BJ (cell line): ENCODE results near the gene CLASP1. TPM values are rescaled to one million over a fixed set of nuclear protein-coding genes. Genes with fewer than 3 reads are reported as not detected.
"Not testable (repeated sequence)": the region's sequence is repeated elsewhere in the genome, so short reads cannot be mapped to it uniquely, and the experiment has no call there.

ENCODE experiments used
- CTCF ChIA-PET: fragments of 350-600 bp; formaldehyde crosslinking; extraction: SDS; loops from one replicate; lab custom pipeline; 2021; ENCODE audit warnings: antibody characterized with exemption, inconsistent platforms; lab: Yijun Ruan, JAX
- POLR2A ChIA-PET: fragments of 300-600 bp; sonication (Branson Sonifier 250); formaldehyde crosslinking; extraction: SDS; loops from one replicate; lab custom pipeline; 2021; ENCODE audit warnings: antibody characterized with exemption; lab: Charles Lee
- DNase-seq: peaks from one replicate; pipeline ENCODE4 v3.0.0-alpha.2; 2011; ENCODE audit warnings: low read depth
- H3K27me3 ChIP-seq: 2 replicates; pipeline ENCODE4 v1.6.0; 2011; ENCODE audit warnings: low read length; ENCODE audit not compliant: control insufficient read depth, insufficient read depth
- H3K36me3 ChIP-seq: 2 replicates; pipeline ENCODE4 v1.5.1; 2011; ENCODE audit warnings: low read length; ENCODE audit not compliant: control insufficient read depth, insufficient read depth
- H3K4me3 ChIP-seq: 2 replicates; pipeline ENCODE4 v1.5.1; 2011; ENCODE audit warnings: low read depth, mild to moderate bottlenecking, control low read depth, low read length
- CTCF ChIP-seq: IDR thresholded peaks from 2 replicates; pipeline ENCODE4 v1.5.1; 2011; ENCODE audit warnings: low read depth, mild to moderate bottlenecking, control low read depth, inconsistent platforms, low read length, moderate library complexity; ENCODE audit not compliant: insufficient read depth
- polyA plus RNA-seq: library from polyadenylated mRNA; depleted of rRNA; stranded (reverse); fragments of >200 nt; gene quantifications from 2 replicates; pipeline ENCODE4 v1.2.3, GENCODE V29; 2011

Gene CLASP1
- polyA plus RNA-seq, 1 experiment: 7.1 TPM

- POLR2A ChIA-PET: no interaction called here
- Histone ChIP-seq H3K27me3 (no peaks in the 10 kb centered on the region), H3K36me3 (no peaks in the 10 kb centered on the region), H3K4me3 (no peak overlapping the region)
- TF ChIP-seq CTCF: no peak
- DNase-seq: no peak
- CTCF ChIA-PET: interaction anchor here (0.7 kb wide), 1 partner anchor 16 kb away, joined by 3 read pairs; no protein-coding TSS in a partner anchor
These were observed 37.2 kb downstream of the CLASP1 start for GRCh38 chr2:121611730-121612705.

GRCh38 chr2:121611048-121611649, 38.1 kb downstream of the CLASP1 start:
- DNase-seq, H3K27me3 ChIP-seq, POLR2A ChIA-PET, H3K36me3 ChIP-seq, CTCF ChIA-PET, H3K4me3 ChIP-seq: not testable (repeated sequence)

GRCh38 chr2:121610487-121610874, 38.8 kb downstream of the CLASP1 start:
- H3K27me3 ChIP-seq, CTCF ChIA-PET, H3K36me3 ChIP-seq, DNase-seq, H3K4me3 ChIP-seq, POLR2A ChIA-PET: not testable (repeated sequence)

DNA sequence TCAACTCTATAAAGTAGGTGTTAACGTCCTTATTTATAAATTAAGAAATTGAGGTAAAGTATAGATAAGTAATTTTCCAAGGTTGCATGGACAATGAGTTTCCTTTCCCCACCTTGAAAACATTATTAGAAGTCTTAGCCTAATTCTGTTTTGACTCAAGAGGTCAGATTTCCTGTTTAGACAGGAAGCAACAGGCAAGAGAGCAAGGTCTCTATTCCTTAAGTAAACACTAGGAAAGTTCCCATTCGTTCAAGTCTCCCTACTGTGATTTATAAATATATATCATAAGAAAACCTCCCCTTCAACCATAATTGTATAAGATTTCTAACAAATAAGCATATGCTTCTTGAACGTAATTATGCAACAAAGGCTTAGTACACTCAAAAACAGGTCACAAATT, 40.3 kb downstream of the CLASP1 start:
- no peak for TF ChIP-seq CTCF
- peaks cover 4% of the 10 kb centered on the region for H3K36me3 ChIP-seq
- CTCF ChIA-PET: interaction anchor here (0.6 kb wide), 1 partner anchor 207 kb away, joined by 3 read pairs; no protein-coding TSS in a partner anchor
- no peak overlapping the region for H3K4me3 ChIP-seq
- POLR2A ChIA-PET: no interaction called here
- no peaks in the 10 kb centered on the region for H3K27me3 ChIP-seq
- DNase-seq: no peak

DNA sequence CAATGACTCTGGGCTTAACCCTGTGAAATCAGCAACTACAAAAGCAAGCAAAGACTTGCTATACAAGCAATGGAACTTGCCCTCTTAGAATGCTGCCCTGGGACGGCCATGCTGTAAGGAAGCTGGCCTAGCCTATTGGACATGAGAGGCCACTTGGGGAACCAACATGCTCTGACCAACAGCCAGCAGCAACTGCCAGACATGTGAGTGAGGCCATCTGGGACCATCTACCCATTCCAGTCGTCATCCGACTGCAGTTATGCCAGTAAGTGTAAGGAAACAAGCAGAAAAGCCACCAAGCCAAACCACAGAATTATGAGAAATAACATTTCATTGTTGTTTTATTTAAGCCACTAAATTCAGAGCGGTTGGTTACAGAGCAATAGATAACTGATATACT, 40.9 kb downstream of the CLASP1 start:
- Histone ChIP-seq H3K4me3 (no peak overlapping the region), H3K36me3 (peaks cover 4% of the 10 kb centered on the region), H3K27me3 (no peaks in the 10 kb centered on the region)
- CTCF ChIA-PET: interaction anchor here (0.6 to 1.6 kb wide), 2 partner anchors 9 to 206 kb away, joined by 3 read pairs; no protein-coding TSS in a partner anchor
- no peak for DNase-seq
- TF ChIP-seq CTCF: no peak
- POLR2A ChIA-PET: no interaction called here
